HepG2 (cell line): ENCODE measurements around the gene FAM3B. TPM values are rescaled to one million over a fixed set of nuclear protein-coding genes. Genes with fewer than 3 reads are reported as not detected.

ENCODE experiments used
- ARHGAP35 ChIP-seq: sonication (generic); formaldehyde crosslinking; IDR thresholded peaks from 2 replicates; pipeline ENCODE4 v1.9.0; 2022; ENCODE audit warnings: mild to moderate bottlenecking, inconsistent platforms, moderate library complexity, missing genetic modification reagents, borderline replicate concordance
- CCAR2 ChIP-seq: fragments of 200-400 bp; formaldehyde crosslinking; optimal IDR thresholded peaks from 2 replicates; pipeline ENCODE3; 2018; ENCODE audit warnings: low read depth, mild to moderate bottlenecking, low read length, moderate library complexity
- HNRNPLL ChIP-seq: fragments of 200-400 bp; formaldehyde crosslinking; IDR thresholded peaks from 2 replicates; pipeline ENCODE4 v1.6.1; 2017; ENCODE audit warnings: mild to moderate bottlenecking, low read depth, low read length; ENCODE audit not compliant: poor library complexity, severe bottlenecking
- MBNL3 ChIP-seq: fragments of 250-450 bp; sonication (Bioruptor Pico); conservative IDR thresholded peaks from 2 replicates; pipeline ENCODE4 v1.8.0; 2022; ENCODE audit warnings: mild to moderate bottlenecking, inconsistent platforms
- MXI1 ChIP-seq: IDR thresholded peaks from 3 replicates; pipeline ENCODE4 v1.6.1; 2012; ENCODE audit warnings: low read depth, low read length, inconsistent platforms, borderline replicate concordance
- NCOA5 ChIP-seq: sonication (generic); formaldehyde crosslinking; IDR thresholded peaks from 2 replicates; pipeline ENCODE4 v1.4.0; 2020; ENCODE audit warnings: missing genetic modification reagents
- PHF8 ChIP-seq: sonication (generic); formaldehyde crosslinking; IDR thresholded peaks from 2 replicates; pipeline ENCODE4 v1.5.0; 2020; ENCODE audit warnings: missing genetic modification reagents
- WIZ ChIP-seq: sonication (generic); formaldehyde crosslinking; IDR thresholded peaks from 2 replicates; pipeline ENCODE4 v1.5.1; 2020; ENCODE audit warnings: mild to moderate bottlenecking, missing genetic modification reagents
- YEATS4 ChIP-seq: sonication (generic); formaldehyde crosslinking; IDR thresholded peaks from 2 replicates; pipeline ENCODE4 v1.4.0; 2020; ENCODE audit warnings: missing genetic modification reagents, borderline replicate concordance
- ZKSCAN1 ChIP-seq: fragments of 150-350 bp; IDR thresholded peaks from 2 replicates; pipeline ENCODE4 v1.6.1; 2014; ENCODE audit warnings: low read length
- ZNF296 ChIP-seq: sonication (generic); formaldehyde crosslinking; conservative IDR thresholded peaks from 2 replicates; pipeline ENCODE4 v1.5.0; 2020; ENCODE audit warnings: mild to moderate bottlenecking, missing genetic modification reagents
- ZNF552 ChIP-seq: sonication (generic); formaldehyde crosslinking; IDR thresholded peaks from 2 replicates; pipeline ENCODE4 v1.9.0; 2022; ENCODE audit warnings: missing genetic modification reagents, mild to moderate bottlenecking, borderline replicate concordance
- ZNF607 ChIP-seq: sonication (generic); formaldehyde crosslinking; IDR thresholded peaks from 2 replicates; pipeline ENCODE4 v1.5.1; 2020; ENCODE audit warnings: missing genetic modification reagents, mild to moderate bottlenecking, borderline replicate concordance
- ZNF749 ChIP-seq: sonication (generic); formaldehyde crosslinking; IDR thresholded peaks from 2 replicates; pipeline ENCODE4 v1.8.0; 2022; ENCODE audit warnings: mild to moderate bottlenecking, missing genetic modification reagents, moderate library complexity, borderline replicate concordance
- ZNF773 ChIP-seq: sonication (generic); formaldehyde crosslinking; IDR thresholded peaks from 2 replicates; pipeline ENCODE4 v1.4.0; 2020; ENCODE audit warnings: missing genetic modification reagents, borderline replicate concordance
- ZSCAN22 ChIP-seq: sonication (generic); formaldehyde crosslinking; IDR thresholded peaks from 2 replicates; pipeline ENCODE4 v1.4.0; 2020; ENCODE audit warnings: mild to moderate bottlenecking, missing genetic modification reagents
- polyA plus RNA-seq, 8 experiments: library from polyadenylated mRNA; depleted of rRNA in 3 of 8; stranded (reverse) in 7 of 8; unstranded in 1 of 8; fragments of >200 nt; fragmentation: Illumina TruSeq in 4 of 8; extraction: Trizol in 4 of 8; gene quantifications; 2 replicates each; pipeline versions ENCODE4 v1.2.1 to v1.2.3, GENCODE V29; 2011 to 2016; ENCODE audit warnings: low read depth in 4 of 8, missing spikeins in 1 of 8, mixed read lengths in 1 of 8; ENCODE audit not compliant: insufficient read depth in 1 of 8
- total RNA-seq, 5 experiments: library from RNA; depleted of rRNA; stranded (reverse); fragments of >200 nt; fragmentation: Illumina TruSeq; extraction: Trizol; gene quantifications; 2 replicates each; pipeline ENCODE4 v1.2.3, GENCODE V29; 2016; ENCODE audit warnings: low read depth in 1 of 5
- TF ChIP-seq, protein P1 (sequence below): sonication (generic); formaldehyde crosslinking; IDR thresholded peaks from 2 replicates; pipeline ENCODE4 v1.4.0; 2020; ENCODE audit warnings: missing genetic modification reagents, borderline replicate concordance
- TF ChIP-seq, protein P2 (sequence below): conservative IDR thresholded peaks from 2 replicates; pipeline ENCODE4 v1.6.1; 2018; ENCODE audit warnings: missing genetic modification reagents
- TF ChIP-seq, protein P3 (sequence below): sonication (generic); formaldehyde crosslinking; IDR thresholded peaks from 2 replicates; pipeline ENCODE4 v1.4.0; 2020; ENCODE audit warnings: missing genetic modification reagents, mild to moderate bottlenecking, borderline replicate concordance
- TF ChIP-seq, protein P4 (sequence below): sonication (generic); formaldehyde crosslinking; IDR thresholded peaks from 2 replicates; pipeline ENCODE4 v1.4.0; 2020; ENCODE audit warnings: missing genetic modification reagents

Gene FAM3B
- total and polyA plus RNA-seq, 2 of the 13 experiments (the other 11 are each of a cell fraction or from before 2014, with no cell fraction given): 46.5 to 62.0 TPM

DNA sequence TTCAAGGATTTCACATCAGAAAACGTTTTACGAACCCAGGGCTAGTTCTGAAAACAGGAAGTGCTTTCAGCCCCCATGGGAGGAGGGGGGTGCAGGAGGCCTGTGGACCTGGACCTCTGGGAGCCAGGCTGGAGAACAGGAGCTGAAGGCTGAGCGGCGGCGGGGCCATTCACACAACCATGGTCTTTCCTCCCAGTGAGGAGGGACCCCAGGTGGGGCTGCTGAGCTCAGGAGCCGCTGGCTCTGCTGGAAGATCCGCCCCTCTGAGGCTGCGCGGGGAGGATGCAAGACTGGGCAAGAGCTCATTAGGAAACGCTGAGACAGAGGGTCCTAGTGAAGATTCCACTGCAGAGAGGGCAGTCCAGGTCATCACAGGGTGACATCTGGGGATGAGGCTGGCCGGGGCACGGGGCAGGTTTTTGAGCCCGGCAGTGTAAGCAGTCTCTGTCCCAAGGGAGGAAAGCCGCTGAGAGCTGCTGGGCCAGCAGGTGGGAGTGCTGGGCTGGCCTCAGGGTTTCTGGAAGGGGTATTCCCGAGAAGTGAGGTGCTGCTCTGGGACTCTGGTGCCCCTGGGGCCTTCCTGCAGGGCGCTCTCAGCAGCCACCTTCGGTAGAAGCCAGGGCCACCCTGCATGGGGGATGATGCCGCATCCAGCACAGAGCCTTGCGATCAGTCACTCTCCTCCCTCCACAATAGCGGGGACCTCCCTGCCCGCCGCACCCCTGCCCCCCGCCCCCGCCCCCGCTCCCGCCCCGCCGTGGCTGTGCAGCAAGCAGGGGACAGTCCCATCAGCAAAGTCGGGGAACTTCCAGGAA lies 52.7 kb downstream of the FAM3B start (continued):
- TF ChIP-seq ZSCAN22 (CRISPR knock-in tag): no peak
- TF ChIP-seq, protein P1, sequence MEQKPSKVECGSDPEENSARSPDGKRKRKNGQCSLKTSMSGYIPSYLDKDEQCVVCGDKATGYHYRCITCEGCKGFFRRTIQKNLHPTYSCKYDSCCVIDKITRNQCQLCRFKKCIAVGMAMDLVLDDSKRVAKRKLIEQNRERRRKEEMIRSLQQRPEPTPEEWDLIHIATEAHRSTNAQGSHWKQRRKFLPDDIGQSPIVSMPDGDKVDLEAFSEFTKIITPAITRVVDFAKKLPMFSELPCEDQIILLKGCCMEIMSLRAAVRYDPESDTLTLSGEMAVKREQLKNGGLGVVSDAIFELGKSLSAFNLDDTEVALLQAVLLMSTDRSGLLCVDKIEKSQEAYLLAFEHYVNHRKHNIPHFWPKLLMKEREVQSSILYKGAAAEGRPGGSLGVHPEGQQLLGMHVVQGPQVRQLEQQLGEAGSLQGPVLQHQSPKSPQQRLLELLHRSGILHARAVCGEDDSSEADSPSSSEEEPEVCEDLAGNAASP (CRISPR knock-in tag): 0 out of 2 replicates have a peak, but pooled peaks have one; percentile 56
- no peak for TF ChIP-seq CCAR2
- TF ChIP-seq ZNF773 (CRISPR knock-in tag): no peak
- TF ChIP-seq ZKSCAN1: no peak
- no peak for TF ChIP-seq MBNL3 (CRISPR knock-in tag)
- TF ChIP-seq ARHGAP35: no peak
- TF ChIP-seq, protein P2, sequence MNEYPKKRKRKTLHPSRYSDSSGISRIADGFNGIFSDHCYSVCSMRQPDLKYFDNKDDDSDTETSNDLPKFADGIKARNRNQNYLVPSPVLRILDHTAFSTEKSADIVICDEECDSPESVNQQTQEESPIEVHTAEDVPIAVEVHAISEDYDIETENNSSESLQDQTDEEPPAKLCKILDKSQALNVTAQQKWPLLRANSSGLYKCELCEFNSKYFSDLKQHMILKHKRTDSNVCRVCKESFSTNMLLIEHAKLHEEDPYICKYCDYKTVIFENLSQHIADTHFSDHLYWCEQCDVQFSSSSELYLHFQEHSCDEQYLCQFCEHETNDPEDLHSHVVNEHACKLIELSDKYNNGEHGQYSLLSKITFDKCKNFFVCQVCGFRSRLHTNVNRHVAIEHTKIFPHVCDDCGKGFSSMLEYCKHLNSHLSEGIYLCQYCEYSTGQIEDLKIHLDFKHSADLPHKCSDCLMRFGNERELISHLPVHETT (CRISPR knock-in tag): no peak
- TF ChIP-seq HNRNPLL: peak; percentile 28
- TF ChIP-seq, protein P3, sequence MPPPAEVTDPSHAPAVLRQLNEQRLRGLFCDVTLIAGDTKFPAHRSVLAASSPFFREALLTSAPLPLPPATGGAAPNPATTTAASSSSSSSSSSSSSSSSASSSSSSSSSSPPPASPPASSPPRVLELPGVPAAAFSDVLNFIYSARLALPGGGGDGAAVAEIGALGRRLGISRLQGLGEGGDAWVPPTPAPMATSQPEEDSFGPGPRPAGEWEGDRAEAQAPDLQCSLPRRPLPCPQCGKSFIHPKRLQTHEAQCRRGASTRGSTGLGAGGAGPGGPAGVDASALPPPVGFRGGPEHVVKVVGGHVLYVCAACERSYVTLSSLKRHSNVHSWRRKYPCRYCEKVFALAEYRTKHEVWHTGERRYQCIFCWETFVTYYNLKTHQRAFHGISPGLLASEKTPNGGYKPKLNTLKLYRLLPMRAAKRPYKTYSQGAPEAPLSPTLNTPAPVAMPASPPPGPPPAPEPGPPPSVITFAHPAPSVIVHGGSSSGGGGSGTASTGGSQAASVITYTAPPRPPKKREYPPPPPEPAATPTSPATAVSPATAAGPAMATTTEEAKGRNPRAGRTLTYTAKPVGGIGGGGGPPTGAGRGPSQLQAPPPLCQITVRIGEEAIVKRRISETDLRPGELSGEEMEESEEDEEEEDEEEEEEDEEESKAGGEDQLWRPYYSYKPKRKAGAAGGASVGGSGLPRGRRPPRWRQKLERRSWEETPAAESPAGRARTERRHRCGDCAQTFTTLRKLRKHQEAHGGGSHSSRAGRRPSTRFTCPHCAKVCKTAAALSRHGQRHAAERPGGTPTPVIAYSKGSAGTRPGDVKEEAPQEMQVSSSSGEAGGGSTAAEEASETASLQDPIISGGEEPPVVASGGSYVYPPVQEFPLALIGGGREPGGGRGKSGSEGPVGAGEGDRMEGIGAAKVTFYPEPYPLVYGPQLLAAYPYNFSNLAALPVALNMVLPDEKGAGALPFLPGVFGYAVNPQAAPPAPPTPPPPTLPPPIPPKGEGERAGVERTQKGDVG (CRISPR knock-in tag): no peak
- TF ChIP-seq YEATS4 (CRISPR knock-in tag): 0 out of 2 replicates have a peak, but pooled peaks have one; percentile 6
- TF ChIP-seq ZNF552: no peak
- TF ChIP-seq NCOA5 (CRISPR knock-in tag): no peak
- TF ChIP-seq MXI1: no peak
- TF ChIP-seq ZNF607: no peak
- no peak for TF ChIP-seq ZNF749 (CRISPR knock-in tag)
- TF ChIP-seq WIZ (CRISPR knock-in tag): no peak
- TF ChIP-seq PHF8 (CRISPR knock-in tag): no peak; the same call in 1 of the 2 replicates
- TF ChIP-seq ZNF296: no peak
- TF ChIP-seq, protein P4, sequence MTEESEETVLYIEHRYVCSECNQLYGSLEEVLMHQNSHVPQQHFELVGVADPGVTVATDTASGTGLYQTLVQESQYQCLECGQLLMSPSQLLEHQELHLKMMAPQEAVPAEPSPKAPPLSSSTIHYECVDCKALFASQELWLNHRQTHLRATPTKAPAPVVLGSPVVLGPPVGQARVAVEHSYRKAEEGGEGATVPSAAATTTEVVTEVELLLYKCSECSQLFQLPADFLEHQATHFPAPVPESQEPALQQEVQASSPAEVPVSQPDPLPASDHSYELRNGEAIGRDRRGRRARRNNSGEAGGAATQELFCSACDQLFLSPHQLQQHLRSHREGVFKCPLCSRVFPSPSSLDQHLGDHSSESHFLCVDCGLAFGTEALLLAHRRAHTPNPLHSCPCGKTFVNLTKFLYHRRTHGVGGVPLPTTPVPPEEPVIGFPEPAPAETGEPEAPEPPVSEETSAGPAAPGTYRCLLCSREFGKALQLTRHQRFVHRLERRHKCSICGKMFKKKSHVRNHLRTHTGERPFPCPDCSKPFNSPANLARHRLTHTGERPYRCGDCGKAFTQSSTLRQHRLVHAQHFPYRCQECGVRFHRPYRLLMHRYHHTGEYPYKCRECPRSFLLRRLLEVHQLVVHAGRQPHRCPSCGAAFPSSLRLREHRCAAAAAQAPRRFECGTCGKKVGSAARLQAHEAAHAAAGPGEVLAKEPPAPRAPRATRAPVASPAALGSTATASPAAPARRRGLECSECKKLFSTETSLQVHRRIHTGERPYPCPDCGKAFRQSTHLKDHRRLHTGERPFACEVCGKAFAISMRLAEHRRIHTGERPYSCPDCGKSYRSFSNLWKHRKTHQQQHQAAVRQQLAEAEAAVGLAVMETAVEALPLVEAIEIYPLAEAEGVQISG: peak; percentile 33; the same call in 1 of the 2 replicates
